Lower leg skin (tissue), 3 donors: ENCODE results near the gene SDK1.

Experiments
- CTCF ChIP-seq, 3 donors: fragments of 450-650 bp; IDR thresholded peaks; one replicate each; pipeline ENCODE4 v1.5.1; 2016; ENCODE audit warnings: antibody characterized with exemption in 3 of 3, mild to moderate bottlenecking in 3 of 3, moderate library complexity in 2 of 3
- POLR2A ChIP-seq, 2 donors: fragments of 450-650 bp; IDR thresholded peaks; one replicate each; pipeline ENCODE4 v1.6.1; 2016 to 2017; ENCODE audit warnings: antibody characterized with exemption in 2 of 2, mild to moderate bottlenecking in 1 of 2, moderate library complexity in 1 of 2

GRCh38 chr7:3431306-3431705 lies 130.3 kb downstream of the SDK1 start:
- no peak for TF ChIP-seq CTCF (IDR thresholded peaks at IDR 0.05)
- no peak for TF ChIP-seq POLR2A (IDR thresholded peaks at IDR 0.05)
